ENCODE data around the gene ETV3. TPM values are rescaled to one million over a fixed set of nuclear protein-coding genes. Genes with fewer than 3 reads are reported as not detected.

Gene ETV3
- total and polyA plus RNA-seq, 2 of the 13 experiments (the other 11 are each of a cell fraction or from before 2014, with no cell fraction given) = 4.2 to 5.8 TPM

- TF ChIP-seq BCL6 (CRISPR knock-in tag; IDR thresholded peaks at IDR 0.05) = peak; percentile 47; the same call in 1 of the 2 replicates
- TF ChIP-seq ZNF510 (CRISPR knock-in tag; IDR thresholded peaks at IDR 0.05; ENCODE audit: low read depth) = no peak
- TF ChIP-seq ZNF180 (CRISPR knock-in tag; IDR thresholded peaks at IDR 0.05; ENCODE audit: borderline replicate concordance, low read depth) = no peak
- no peak for TF ChIP-seq MAFK (conservative IDR thresholded peaks at IDR 0.05 in 1 of 2, IDR thresholded peaks at IDR 0.05 in 1 of 2; ENCODE audit: low read length in 2 of 2)
- no peak for TF ChIP-seq ZNF446 (CRISPR knock-in tag; IDR thresholded peaks at IDR 0.05)
- no peak for TF ChIP-seq MYNN (CRISPR knock-in tag; IDR thresholded peaks at IDR 0.05; ENCODE audit: low read depth)
- no peak for TF ChIP-seq HMGA1 (CRISPR knock-in tag; conservative IDR thresholded peaks at IDR 0.05)
- peak; percentile 45 for TF ChIP-seq GATAD2A (CRISPR knock-in tag; IDR thresholded peaks at IDR 0.05)
- no peak for TF ChIP-seq ZNF589 (CRISPR knock-in tag; conservative IDR thresholded peaks at IDR 0.05)
- no peak for TF ChIP-seq ZNF597 (CRISPR knock-in tag; IDR thresholded peaks at IDR 0.05)
- TF ChIP-seq ZNF574 (CRISPR knock-in tag; IDR thresholded peaks at IDR 0.05) = no peak; the same call in 1 of the 2 replicates
- TF ChIP-seq FOXA3 (CRISPR knock-in tag; IDR thresholded peaks at IDR 0.05) = no peak
- TF ChIP-seq MYC (CRISPR knock-in tag; IDR thresholded peaks at IDR 0.05; ENCODE audit: borderline replicate concordance) = no peak
- no peak for TF ChIP-seq POLR2AphosphoS5 (IDR thresholded peaks at IDR 0.05; ENCODE audit: low read depth, low read length)
- TF ChIP-seq HIVEP1 (CRISPR knock-in tag; IDR thresholded peaks at IDR 0.05) = peak; percentile 95
- TF ChIP-seq HOXA3 (CRISPR knock-in tag; IDR thresholded peaks at IDR 0.05) = 0 out of 2 replicates have a peak, but pooled peaks have one; percentile 35
- TF ChIP-seq REPIN1 (CRISPR knock-in tag; IDR thresholded peaks at IDR 0.05; ENCODE audit: borderline replicate concordance, low read depth) = no peak
- TF ChIP-seq ZBTB14 (CRISPR knock-in tag; IDR thresholded peaks at IDR 0.05) = no peak
- no peak for TF ChIP-seq ATF6 (CRISPR knock-in tag; conservative IDR thresholded peaks at IDR 0.05)
- no peak for TF ChIP-seq ZEB1 (IDR thresholded peaks at IDR 0.05; ENCODE audit: insufficient replicate concordance, low read depth)
- TF ChIP-seq ZNF3 (CRISPR knock-in tag; IDR thresholded peaks at IDR 0.05) = no peak
- TF ChIP-seq NFIC (IDR thresholded peaks at IDR 0.05; ENCODE audit: low read length) = peak; percentile 67; the same call in 1 of the 2 replicates
- no peak for TF ChIP-seq CENPBD1 (CRISPR knock-in tag; IDR thresholded peaks at IDR 0.05; ENCODE audit: borderline replicate concordance, low read depth)
- no peak for TF ChIP-seq SMARCC2 (IDR thresholded peaks at IDR 0.05)
- TF ChIP-seq ZNF543 (CRISPR knock-in tag; IDR thresholded peaks at IDR 0.05) = no peak
Measured at GRCh38 chr1:157154940-157155514, 16.8 kb upstream of the ETV3 start (continued).
